OCI-LY3 (cell line): ENCODE results near the gene FBXL19.

ENCODE experiments used
- H2AFZ ChIP-seq: fragments of 200-600, 300-600 bp; shearing (Covaris generic); 2 replicates; pipeline ENCODE4 v1.6.0; 2014; ENCODE audit warnings: antibody characterized with exemption, low read depth, low read length
- H3K27ac ChIP-seq: fragments of 200-600, 300-600 bp; sonication (generic); 2 replicates; pipeline ENCODE4 v1.5.1; 2014; ENCODE audit warnings: mild to moderate bottlenecking, low read length, moderate library complexity, mixed read lengths
- H3K27me3 ChIP-seq: fragments of 200-600, 300-600 bp; sonication (generic); 2 replicates; pipeline ENCODE4 v1.6.1; 2014; ENCODE audit warnings: low read depth, low read length, mixed read lengths
- H3K36me3 ChIP-seq: fragments of 200-600, 300-600 bp; sonication (generic); replicated peaks from 2 replicates; pipeline ENCODE3; 2014; ENCODE audit warnings: low read depth, low read length, mixed read lengths
- H3K4me1 ChIP-seq: fragments of 300-600, 200-600 bp; sonication (generic); 2 replicates; pipeline ENCODE4 v1.6.1; 2014; ENCODE audit warnings: low read length, mixed read lengths
- H3K4me2 ChIP-seq: fragments of 200-600, 300-600 bp; sonication (generic); 2 replicates; pipeline ENCODE4 v1.6.1; 2014; ENCODE audit warnings: low read length, mixed read lengths
- H3K4me3 ChIP-seq: fragments of 300-600, 200-600 bp; sonication (generic); 2 replicates; pipeline ENCODE4 v1.5.1; 2014; ENCODE audit warnings: antibody characterized with exemption, mild to moderate bottlenecking, low read length, moderate library complexity
- H3K79me2 ChIP-seq: fragments of 300-600, 200-600 bp; shearing (Covaris generic); 2 replicates; pipeline ENCODE4 v1.6.1; 2014; ENCODE audit warnings: mild to moderate bottlenecking, low read length, mixed read lengths
- H3K9ac ChIP-seq: fragments of 300-600, 200-600 bp; shearing (Covaris generic); 2 replicates; pipeline ENCODE4 v1.6.0; 2014; ENCODE audit warnings: mild to moderate bottlenecking, low read length, moderate library complexity
- H3K9me3 ChIP-seq: fragments of 200-600, 300-600 bp; shearing (Covaris generic); 2 replicates; pipeline ENCODE4 v1.6.1; 2014; ENCODE audit warnings: low read length, mixed read lengths; ENCODE audit not compliant: insufficient read depth
- H4K20me1 ChIP-seq: fragments of 200-600, 300-600 bp; sonication (generic); 2 replicates; pipeline ENCODE4 v1.6.1; 2016; ENCODE audit warnings: low read length, mixed read lengths; ENCODE audit not compliant: insufficient read depth
- EZH2phosphoT487 ChIP-seq: fragments of 200-600 bp; shearing (Covaris generic); IDR thresholded peaks from 2 replicates; pipeline ENCODE4 v1.6.1; 2018; ENCODE audit warnings: antibody characterized with exemption, mixed run types, low read depth
- TF ChIP-seq, protein P1 (sequence below): fragments of 200-600, 300-600 bp; sonication (generic); IDR thresholded peaks from 2 replicates; pipeline ENCODE4 v1.5.1; 2014; ENCODE audit warnings: antibody characterized with exemption, low read length, low read depth

Gene FBXL19

GRCh38 chr16:30971298-30971697 lies 47.9 kb downstream of the FBXL19 start:
- Histone ChIP-seq H2AFZ (no peak overlapping the region), H3K4me1 (no peaks in the 10 kb centered on the region), H3K4me3 (no peak overlapping the region), H3K79me2 (no peaks in the 10 kb centered on the region), H3K9me3 (no peaks in the 10 kb centered on the region), H3K36me3 (peaks cover 53% of the 10 kb centered on the region), H3K27ac (no peak overlapping the region), H3K4me2 (no peak overlapping the region), H4K20me1 (no peaks in the 10 kb centered on the region), H3K27me3 (no peaks in the 10 kb centered on the region), H3K9ac (no peak overlapping the region)
- no peak for TF ChIP-seq EZH2phosphoT487
- TF ChIP-seq, protein P1, sequence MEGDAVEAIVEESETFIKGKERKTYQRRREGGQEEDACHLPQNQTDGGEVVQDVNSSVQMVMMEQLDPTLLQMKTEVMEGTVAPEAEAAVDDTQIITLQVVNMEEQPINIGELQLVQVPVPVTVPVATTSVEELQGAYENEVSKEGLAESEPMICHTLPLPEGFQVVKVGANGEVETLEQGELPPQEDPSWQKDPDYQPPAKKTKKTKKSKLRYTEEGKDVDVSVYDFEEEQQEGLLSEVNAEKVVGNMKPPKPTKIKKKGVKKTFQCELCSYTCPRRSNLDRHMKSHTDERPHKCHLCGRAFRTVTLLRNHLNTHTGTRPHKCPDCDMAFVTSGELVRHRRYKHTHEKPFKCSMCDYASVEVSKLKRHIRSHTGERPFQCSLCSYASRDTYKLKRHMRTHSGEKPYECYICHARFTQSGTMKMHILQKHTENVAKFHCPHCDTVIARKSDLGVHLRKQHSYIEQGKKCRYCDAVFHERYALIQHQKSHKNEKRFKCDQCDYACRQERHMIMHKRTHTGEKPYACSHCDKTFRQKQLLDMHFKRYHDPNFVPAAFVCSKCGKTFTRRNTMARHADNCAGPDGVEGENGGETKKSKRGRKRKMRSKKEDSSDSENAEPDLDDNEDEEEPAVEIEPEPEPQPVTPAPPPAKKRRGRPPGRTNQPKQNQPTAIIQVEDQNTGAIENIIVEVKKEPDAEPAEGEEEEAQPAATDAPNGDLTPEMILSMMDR: no peak

DNA sequence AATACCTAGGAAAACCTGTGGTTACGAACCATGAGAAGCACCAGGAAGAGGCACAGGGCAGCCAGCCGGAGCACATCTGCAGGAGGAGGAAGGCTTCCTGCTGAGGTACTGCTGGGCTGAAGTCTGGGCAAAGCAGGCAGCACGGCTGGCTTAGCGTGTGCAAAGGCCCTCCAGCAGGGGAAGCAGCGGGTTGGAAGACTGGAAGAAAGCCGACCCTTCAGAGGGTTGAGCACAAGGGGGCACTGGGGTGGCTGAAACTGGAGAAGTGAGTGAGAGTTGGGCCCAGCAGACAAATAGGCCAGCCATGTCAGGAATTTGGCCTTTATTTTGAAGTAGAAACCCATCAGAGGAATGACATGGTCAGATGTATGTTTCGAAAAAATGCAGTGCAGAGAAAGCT lies 49.5 kb downstream of the FBXL19 start:
- no peak overlapping the region for H3K9ac ChIP-seq
- no peaks in the 10 kb centered on the region for H3K79me2 ChIP-seq
- no peak overlapping the region for H2AFZ ChIP-seq
- no peaks in the 10 kb centered on the region for H4K20me1 ChIP-seq
- no peaks in the 10 kb centered on the region for H3K9me3 ChIP-seq
- H3K27me3 ChIP-seq: no peaks in the 10 kb centered on the region
- H3K27ac ChIP-seq: no peak overlapping the region
- no peak overlapping the region for H3K4me3 ChIP-seq
- H3K36me3 ChIP-seq: peaks cover 48% of the 10 kb centered on the region
- no peak overlapping the region for H3K4me2 ChIP-seq
- no peaks in the 10 kb centered on the region for H3K4me1 ChIP-seq
- no peak for TF ChIP-seq EZH2phosphoT487
- TF ChIP-seq, protein P1: no peak

DNA sequence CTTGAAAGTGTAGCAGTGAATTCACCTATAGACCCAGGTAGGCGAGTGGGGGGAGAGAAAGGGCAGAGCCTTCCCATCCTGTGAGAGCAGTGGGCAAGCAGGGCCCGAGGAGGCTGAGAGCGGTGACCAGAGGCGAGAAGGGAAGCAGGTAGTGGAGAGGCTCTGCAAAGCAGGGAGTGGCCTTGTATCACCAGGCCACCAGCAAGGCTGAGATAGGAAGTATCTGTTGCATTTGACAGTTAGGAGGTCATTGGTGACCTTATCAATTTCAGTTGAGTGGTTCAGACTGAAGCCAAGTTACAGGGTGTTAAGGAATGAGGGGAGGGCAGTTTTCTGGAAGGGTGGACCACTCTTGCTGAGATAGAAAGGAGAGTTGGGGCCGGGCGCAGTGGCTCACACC lies 51.0 kb downstream of the FBXL19 start:
- no peak overlapping the region for H3K27ac ChIP-seq
- peaks cover 43% of the 10 kb centered on the region for H3K36me3 ChIP-seq
- no peaks in the 10 kb centered on the region for H3K27me3 ChIP-seq
- no peak for TF ChIP-seq EZH2phosphoT487
- TF ChIP-seq, protein P1: no peak
- no peak overlapping the region for H3K4me3 ChIP-seq
- H3K79me2 ChIP-seq: no peaks in the 10 kb centered on the region
- no peak overlapping the region for H3K9ac ChIP-seq
- H2AFZ ChIP-seq: no peak overlapping the region
- H3K4me2 ChIP-seq: no peak overlapping the region
- H3K9me3 ChIP-seq: no peaks in the 10 kb centered on the region
- H3K4me1 ChIP-seq: no peaks in the 10 kb centered on the region
- no peaks in the 10 kb centered on the region for H4K20me1 ChIP-seq

DNA sequence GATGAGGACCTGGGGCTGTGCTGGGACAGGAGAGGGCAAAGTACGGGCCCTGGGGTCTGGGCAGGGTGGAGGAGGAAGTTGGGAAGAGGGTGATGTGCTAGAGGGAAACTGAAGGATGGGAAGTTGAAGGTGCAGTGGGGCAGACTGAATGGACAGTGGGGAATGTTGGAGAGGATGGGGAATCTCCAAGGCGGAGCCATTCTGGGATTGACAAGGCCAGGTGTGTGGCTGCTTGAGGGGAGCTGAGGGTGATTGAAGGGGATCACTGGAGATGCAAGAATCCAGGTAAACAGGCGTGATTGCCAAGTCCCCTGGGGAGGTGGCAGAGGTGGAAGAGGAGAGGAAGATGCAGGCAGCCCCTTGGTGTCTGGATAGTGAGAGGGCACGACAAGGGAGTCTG lies 53.1 kb downstream of the FBXL19 start:
- no peak overlapping the region for H3K4me3 ChIP-seq
- no peaks in the 10 kb centered on the region for H4K20me1 ChIP-seq
- no peaks in the 10 kb centered on the region for H3K27me3 ChIP-seq
- peaks cover 42% of the 10 kb centered on the region for H3K36me3 ChIP-seq
- H3K9me3 ChIP-seq: no peaks in the 10 kb centered on the region
- no peak overlapping the region for H3K27ac ChIP-seq
- TF ChIP-seq, protein P1: no peak
- TF ChIP-seq EZH2phosphoT487: no peak
- no peaks in the 10 kb centered on the region for H3K4me1 ChIP-seq
- no peak overlapping the region for H3K4me2 ChIP-seq
- no peak overlapping the region for H2AFZ ChIP-seq
- no peaks in the 10 kb centered on the region for H3K79me2 ChIP-seq
- H3K9ac ChIP-seq: no peak overlapping the region
